Stimulated activated CD4-positive, alpha-beta T cell treated with anti-CD3 and anti-CD28 coated beads, Interleukin-2, amount 100 ng/mL, for 24 hours (primary cell): Measurements from ENCODE around the gene ABCF2.

Source experiments
- DNase-seq, 2 donors: peaks; one replicate each; pipeline ENCODE4 v3.0.0-alpha.2; 2020

The ABCF2 gene

DNA sequence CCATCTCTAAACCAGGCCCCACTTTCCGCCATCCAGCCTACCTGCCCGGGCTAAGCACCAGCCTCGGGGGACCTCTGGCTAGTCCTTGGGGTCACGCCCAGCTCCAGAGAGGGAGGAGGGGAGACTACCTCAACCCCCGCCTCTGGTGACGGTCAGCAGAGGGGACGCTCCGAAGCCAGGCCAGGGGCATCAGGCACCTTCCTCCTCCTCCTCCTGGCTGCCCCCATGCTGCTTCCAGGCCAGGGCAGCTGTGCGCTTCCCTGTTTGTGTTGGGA is 25.5 kb upstream of the ABCF2 start:
- DNase-seq = no peak

DNA sequence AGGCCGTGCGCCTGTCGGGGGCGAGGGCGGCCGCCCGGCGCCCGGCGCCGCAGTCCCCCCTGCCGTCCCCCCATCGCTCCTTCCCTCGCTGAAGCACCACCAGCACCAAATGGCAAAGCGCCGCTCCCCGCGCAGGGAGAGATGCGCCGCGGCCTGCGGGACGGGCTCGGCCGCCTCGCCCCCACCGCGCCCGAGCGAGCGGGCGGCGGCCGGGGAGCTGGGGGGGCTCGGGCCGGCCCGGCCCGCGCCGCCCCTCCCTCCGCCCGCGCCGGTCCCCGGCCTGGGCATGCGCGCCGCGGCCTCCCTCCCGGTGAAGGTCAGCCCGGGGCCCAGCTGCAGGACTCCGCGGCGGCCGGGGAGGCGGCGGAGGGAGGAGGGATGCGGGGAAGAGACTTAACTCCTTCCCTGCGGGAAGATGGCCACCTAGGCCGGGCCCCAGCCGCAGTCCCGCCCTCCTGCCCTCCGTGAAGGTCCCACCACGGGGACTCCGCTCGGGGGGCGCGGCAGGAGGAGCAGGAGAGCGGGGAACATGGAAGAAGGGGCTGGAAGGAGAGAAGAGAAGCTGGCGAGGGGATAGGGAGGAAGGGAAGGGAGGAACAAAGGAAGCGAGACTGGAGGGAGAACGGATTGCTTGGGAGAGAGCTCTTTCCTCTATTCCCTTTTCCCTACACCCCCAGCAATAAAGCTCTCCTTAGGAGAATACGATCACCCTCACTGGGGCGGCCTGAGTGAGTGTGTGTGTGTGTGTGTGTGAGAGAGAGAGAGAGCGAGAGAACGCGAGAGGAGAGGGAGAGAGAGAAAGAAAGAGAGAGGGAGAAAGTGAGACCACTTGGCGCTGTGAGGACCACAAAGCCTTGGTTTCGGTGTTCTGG is 24.9 kb upstream of the ABCF2 start:
- DNase-seq = no peak

DNA sequence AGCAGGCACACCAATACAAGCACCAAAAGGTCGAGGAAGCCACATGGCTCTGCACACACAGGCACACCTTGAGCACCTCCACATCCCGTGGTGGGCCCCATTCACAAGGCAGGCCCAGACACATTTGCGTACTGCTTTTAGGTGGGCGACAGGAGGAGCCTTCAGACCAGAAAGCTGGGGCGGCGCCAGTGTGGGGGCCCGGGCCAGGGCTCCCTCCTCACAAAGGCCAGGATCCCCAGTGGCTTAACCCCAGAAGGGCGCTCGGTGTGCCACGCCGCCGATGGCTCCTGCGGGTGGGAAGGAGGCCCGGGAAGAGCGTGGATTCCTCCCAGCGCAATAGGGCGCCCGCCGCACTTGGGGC is 24.3 kb upstream of the ABCF2 start:
- no peak for DNase-seq

DNA sequence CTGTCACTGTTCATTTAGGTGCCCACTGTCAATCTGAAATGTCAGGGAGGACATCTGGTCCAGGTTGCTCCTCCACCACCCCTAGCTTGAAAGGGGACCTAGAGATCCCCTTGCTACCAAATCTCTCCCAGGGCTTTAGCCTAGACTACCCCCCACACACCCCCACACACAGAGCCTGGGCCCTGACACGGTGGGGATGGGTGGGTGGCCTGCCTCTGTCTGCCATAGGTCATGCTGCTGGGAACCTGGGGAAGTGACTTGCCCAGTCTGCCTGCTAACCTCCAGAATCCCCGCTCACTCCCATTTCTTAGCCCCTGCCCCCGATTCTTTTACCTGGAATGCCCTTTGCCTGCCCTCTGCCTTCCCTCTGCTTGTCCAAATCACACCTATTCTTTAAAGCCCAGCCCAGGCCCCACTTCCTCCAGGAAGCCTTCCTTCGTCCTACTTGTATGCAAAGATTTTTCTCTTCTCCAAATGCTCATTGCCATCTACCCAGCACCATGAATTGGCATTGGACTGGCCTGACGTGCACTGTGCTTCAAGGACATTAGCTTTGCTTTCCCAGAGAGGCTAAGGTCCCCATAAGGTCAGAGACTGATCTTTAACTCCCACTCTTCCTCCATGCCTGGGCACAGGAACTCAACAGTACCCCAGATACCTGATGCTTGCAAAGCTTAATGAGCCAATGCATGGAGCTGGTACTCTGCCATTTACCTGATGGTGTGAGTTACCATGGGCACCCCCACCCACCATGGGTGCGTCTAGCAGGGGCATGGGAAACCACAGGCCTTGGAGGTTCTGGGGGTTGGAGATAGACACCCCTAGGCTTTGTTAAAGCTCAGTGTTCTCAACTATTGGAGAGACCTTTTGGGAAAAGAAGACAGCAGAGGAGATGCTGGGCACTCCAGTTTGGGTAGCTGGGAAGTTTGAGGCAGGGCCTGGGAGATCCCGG is 23.5 kb upstream of the ABCF2 start:
- DNase-seq = no peak

DNA sequence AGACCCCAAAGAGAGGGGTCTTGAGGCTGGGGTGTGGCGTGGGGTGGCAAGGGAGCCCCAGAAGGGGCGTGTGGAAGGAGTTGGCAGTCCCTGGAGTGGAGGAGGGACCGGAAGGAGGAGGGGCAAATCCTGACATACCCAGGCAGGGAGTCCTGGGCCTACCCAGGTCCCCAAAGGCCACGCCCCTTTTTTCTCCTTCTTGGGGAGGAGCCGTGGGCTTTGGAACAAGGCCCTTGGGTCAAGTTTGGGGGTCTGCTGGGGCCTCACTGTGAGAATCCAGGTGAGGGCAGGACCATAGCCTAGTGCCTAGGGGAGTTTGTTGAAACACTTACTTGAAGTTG is 22.7 kb upstream of the ABCF2 start:
- no peak for DNase-seq

DNA sequence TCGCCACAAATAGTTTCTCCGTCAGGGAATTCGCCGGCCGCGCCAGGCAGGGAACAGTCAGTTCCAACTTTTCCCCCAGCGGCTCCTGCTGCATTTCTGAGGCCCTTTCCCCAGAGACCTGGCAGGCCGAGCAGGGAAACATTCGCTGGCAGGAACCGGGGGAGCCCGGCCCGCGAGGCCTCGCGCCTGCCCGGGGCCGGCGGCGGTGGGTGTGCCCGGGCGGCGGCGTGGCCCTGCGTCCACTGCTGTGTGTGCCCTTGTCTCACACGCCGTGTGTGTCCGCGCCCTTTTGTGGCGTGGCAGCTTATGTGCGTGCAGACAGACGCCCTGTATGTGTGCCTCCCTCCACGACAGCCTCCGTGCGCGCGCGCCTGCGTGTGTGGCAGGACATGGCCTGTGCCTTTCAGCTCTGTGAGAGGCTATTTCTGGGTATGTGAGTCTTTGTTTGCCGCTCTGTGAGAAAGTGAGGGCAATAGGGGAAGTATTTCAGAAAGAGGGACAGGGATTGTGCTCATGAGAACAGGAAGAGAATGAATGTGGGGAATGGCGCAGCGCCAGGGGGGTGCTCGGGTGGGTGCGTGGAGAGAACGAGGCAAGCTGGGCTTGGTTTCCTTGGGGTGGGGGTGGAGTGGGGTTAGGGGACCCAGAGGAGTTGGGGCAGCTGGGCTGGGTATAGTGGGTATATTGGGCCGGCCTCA is 22.2 kb upstream of the ABCF2 start:
- DNase-seq = peak; percentile 40 to 43

DNA sequence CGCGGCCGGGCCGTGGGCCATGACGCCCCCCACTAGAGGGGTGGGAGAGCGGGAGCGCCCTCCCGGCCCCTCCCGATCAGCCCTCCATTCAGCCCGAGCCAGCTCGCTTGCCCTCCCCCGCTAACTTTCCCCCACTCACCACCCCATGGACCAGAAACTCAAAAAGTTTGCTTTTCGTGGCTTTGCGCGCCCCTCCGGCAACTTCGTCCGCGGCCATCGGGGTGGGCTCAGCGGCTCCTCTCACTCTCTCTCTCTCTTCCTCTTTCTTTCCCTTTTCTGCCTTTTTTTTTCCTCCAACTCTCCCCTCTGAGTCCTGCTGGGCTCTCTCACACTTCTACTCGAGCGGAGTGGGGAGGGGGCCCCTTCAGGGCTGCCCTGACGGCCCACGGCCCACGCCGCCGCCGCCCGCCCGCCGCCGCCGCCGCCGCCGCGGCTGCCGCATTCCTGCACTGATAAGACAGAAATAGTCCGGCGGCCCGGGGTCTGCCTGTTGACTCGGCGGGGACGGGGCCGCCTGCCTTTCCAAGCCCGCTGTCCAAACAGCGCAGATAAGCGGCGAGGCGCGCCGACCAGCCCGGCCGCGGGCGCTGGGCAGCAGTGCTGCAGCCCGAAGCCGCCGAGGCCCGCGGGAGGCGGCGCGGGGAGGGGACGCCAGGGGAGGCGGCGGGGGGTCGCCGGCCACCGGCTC is 21.5 kb upstream of the ABCF2 start, which contains the start of gene SMARCD3:
SMARCD3 (minus strand) TSS at position 349 of the 688 bp plus-strand sequence; CDS start at position 217, 132 bp downstream.
- DNase-seq = peak; percentile 38 to 43

DNA sequence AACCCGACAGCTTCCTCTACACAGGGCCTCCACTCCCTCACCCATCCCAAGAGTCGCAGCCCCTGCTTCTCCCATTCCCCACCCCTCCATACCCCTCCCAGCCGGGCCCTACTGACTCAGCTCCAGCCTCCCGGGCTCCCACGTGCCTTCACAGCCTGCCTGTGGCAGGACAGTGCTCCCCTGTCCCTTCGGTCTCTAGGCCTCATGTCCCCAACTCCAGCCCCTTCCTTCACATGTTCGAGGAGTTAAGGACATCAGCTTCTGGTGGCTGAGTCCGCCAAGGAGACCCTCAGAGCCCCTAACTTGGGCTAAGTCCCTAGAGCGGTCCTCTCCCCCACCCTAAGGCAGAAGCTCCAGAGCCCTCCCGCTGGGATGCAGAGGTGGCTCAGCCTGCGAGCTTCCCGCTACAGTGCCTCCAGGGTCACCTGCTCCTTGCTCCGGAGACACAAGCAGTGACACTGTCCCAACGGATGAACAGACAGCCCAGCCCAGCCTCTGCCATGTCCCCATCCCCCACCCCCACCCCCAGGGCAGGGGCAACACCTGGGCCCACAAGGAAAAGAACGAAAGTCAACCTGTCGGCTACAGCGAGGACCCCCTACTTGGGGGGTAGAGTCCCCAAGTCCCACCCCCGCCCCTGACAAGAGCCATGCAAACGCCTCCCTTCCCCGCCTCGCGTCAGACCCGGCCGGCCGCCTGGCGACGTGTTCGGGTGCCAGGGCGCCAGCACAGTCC is 20.8 kb upstream of the ABCF2 start:
- DNase-seq = no peak

DNA sequence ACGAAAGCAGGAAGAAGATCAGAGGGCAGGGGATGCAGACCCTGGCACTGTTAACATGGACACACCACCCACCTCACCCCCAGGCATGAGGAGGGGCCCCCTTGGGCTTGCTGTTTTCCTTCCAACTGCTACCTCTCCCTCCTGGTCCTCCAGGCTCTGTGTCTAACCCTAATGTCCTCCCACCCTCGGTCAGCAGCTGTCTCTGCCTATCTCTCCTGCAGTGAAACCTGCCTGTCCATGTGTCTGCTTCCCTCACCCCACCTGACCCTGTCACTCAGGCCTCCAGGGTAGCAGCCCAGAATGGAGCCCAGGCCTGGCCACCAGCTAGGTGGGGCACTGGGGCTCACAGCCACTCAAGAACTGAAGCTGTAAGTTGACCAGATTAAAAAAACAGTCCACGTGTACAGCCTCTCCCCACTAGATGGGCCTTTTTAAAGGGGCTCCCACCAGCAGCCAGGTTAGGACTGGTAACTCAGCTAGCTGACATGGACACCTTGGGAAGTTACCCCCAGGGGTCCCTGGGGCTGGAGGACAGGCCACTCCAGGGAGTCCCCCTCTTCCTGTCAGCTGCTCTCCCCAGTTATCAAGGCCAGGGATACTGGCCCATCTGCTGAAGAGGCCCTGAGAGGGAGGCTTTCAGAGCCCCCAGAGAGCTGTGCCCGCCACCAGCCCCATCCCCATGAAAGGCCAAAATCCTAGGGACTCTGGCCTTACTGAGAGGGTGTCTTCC is 20.0 kb upstream of the ABCF2 start:
- DNase-seq = no peak

DNA sequence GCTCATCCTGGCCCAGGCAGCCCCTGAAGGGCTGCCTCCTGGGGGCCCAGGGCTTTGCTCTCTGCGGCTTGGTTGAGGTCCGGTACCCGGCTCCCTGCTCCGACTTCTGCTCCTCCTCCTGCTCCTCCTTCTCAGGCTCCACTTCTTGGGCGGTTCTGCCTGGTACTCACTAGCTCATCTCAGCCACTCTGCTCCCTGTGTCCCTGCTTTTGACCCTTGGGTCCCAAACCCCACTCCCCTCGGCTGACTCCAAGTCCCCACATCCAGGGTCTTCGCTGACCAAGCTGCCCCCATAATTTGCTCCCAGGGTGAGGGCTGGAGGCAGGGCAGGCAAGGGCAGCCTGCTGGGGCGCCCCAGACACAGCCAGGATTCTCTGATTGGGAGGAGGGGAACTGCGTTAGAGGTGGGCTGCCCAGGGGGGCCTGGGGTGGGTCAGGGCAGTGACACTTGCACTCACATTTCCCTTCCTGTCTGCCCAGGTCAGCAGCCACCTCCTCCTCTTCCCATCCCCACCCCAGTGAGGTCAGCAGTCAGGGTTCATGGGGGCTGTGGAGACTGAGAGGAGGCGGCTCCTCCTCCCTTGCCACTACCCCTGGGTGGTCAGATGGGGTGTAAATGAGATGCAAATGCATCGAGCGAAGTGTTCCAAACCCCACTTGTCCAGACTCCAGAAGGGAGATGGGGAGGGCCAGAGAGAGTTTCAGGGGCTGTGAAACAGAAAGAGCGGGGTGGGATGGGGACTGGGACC is 19.3 kb upstream of the ABCF2 start:
- DNase-seq = no peak

DNA sequence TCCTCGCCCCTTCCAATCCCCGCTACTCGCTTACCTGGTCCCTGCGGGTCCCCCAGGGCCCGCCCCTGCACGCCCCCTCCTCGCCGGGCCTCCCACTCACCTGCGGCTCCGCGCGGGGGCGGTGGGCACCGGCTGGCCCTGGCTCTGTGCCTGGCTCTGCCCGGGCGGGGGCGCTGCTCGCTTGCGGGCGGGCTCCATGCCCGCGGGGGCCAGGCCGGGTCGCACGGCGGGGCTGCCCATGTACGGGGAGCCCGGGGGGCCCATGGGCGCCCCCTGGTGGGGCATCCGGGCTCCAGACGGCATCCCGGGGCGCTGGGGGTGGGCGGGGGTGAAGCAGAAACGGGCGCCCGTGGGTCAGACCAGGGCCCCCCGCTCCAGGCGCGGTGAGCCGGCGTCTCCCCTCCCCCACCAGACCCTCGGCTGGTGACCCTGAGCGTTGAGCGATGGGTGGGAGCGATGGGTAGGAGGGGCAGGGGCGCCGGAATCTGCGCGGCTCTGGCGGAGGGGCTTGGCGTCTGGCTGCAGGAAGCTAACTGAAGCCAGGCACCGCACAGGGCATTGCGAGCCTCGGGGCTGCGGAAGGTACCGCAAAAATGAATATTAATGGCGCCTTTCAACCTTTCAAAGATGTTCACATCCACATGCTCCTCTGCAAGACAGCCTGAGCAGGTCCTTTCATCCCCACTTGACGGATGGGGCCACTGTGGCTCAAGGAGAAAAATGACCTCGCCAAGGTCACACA is 18.5 kb upstream of the ABCF2 start:
- peak; percentile 68 to 74 for DNase-seq

DNA sequence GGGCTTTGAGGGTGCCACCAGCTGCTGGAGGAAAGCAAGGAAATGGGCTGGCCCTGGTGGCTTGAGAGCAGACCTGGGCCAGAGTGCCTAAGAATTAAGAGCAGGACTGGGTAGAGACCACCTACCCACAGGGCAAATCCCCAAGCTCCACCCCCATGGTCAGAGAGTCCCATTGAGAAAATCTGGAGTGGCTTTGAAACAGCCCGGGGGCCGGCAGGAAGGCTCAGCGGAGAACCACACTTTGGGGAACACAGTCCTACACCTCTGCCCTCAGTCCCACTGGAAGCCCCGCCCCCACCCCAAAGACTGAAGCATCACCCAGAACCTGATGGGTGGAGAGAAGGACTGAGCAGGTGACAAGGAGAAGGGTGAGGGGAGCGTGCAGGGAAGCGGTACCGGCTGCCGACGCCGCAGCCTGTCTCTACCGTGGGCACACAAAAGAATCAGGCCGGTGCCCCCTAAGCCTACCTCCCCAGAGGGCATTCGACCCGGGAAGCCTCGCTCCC is 17.9 kb upstream of the ABCF2 start:
- no peak for DNase-seq

DNA sequence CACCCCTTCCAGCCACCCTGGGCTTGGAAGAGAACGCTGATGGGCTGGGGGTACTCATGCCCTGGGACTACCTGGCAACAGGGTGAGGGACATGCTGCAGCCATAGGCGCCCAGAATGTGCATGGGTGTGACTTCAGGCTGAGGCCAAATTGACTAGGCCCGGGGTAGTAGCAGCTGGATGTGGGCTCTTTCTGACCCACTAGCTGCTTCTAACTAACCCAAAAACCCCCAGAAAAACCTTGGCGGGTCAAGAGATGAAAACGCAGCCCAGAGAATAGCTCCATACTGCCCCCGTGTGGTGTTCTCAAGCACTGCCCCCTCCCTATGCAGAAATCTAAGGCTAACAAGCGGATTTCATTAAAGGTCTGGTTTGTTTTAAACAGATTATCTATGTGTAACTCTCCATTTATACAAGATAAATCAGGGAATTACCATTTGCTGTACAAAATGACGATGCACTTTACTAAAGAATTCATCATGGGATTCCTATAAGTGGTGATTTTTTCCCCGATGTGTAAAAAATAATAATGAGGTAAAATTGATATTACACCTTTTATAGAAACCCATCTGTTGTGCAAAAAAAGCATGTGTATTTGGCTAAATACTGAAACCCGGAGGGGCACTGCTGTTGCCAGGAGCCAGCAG is 17.3 kb upstream of the ABCF2 start:
- DNase-seq = peak; percentile 67 to 70

DNA sequence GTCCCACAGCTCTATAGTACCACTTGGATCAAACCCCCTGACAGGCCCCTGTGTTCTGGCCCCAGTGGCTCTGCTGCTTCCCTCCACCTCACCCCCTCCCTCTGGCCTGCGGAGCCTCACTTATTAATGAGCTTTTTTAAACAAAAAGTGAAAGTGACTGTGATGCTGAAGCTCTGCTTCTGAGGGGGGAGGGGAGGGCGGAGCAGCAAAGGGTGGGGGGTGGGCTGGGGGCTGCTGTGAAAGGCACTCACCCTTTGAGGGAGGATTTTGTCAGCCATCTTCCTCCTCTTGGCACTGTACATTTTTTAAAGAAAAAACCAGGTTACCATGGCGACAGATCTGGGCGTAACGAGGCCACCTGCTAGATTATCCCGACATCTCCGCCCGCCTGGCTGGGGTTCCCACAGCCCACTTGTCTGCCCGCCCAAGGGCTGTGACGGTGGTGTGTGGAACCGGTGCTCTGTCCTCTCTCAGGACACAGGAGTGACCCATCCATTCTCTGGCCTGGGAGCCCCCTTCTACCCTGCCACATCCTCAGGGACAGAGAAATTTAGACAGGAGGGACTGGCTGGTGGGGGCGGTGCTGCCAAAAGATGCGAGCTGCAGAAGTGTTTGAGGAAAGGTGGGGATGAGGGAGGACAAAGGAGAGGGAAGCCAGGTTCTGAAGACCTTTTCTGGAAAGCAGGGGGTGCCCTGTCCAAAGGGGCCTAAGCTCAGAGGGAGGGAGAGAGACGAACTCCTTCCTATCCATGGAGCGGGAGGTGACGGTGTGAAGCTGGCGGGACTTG is 16.6 kb upstream of the ABCF2 start:
- DNase-seq = peak in 1 of 2 donors; percentile 43

DNA sequence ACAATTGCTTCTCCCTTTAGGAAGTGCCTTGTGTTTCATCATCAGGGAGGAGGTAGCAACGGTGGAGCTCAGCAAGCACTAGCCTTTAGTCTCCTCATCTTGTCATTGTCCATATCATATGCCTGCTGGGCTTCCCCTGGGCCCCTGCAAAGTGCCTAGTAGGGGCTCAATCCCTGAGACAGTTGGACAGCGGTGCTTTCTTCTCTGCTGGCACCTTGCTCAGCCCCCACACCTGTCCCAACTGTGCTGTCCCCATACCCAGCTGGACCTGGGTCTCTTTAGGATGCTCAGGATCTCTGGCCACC is 16.0 kb upstream of the ABCF2 start:
- DNase-seq = no peak

DNA sequence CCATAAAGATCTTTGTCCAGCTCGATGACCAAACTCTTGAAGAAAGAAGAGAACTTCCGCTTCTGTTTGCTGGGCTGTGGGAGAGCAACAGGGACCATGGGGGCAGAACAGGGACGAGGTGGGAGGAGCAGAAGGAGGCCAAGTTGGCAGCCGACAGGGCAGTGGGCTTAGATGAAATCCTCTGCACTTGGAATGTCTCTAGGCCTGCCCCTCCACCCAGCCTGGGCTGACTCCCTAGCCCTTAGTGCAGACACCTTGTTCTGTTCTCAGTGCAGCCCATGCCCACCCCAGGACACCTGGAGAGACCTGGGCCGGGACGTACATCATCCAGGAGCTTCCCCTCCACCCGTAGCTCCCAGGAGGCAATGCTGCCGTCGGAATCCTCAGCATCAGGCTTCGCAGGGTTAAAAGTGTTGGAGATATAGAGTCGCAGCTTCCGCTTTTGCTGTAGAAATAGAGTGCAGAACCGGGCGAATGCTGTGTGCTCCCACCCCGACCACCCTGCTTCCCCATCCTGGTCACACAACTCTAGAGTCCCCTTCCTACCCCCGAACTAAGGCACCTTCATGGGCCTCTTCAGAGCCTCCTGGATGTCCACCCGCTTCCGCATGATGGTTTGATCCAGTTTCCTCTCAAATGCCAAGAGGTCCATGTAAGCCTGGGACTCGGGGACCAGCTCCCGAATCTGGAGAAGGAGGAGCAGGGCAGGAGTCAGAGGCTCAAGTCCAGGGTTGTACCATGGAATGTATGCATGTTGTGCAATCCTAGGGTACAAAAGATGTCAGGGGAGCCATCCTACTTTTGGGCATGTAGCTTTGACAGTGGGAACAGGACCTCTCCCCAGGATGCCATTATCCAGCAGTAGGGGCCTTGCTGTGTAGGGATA is 15.4 kb upstream of the ABCF2 start:
- no peak for DNase-seq

DNA sequence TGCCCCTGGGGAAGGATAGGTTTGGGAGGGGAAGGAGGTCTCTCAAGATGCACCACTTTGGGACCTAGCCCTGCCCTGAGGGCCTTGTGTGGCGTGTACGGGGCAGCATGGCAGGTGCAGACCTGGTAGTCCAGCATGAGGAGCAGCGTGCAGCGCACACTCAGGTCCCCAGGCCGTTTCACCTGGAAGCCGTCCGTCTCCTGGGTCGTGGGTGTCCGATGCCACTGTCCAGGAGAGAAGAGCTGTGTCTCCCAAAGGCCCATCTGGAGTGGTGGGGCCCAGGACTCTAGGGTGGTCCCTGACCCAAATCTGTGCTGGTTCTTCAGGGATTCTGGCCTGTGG is 14.7 kb upstream of the ABCF2 start:
- DNase-seq = no peak
